WTC11 (cell line): ENCODE measurements around the gene OTULIN. TPM values are rescaled to one million over a fixed set of nuclear protein-coding genes. Genes with fewer than 3 reads are reported as not detected.

Source experiments
- ATAC-seq: fragments of 200-7000 bp; cut with Tn5 transposase; 2 replicates; pipeline ENCODE4 v1.10.0; 2021; ENCODE audit warnings: mild to moderate bottlenecking, moderate library complexity
- CTCF ChIA-PET: fragments of 300-600 bp; sonication (Branson Sonifier 250); formaldehyde crosslinking; loops from one replicate; lab custom pipeline; 2021; ENCODE audit warnings: antibody characterized with exemption; lab: Charles Lee
- POLR2A ChIA-PET: fragments of 350-600 bp; sonication (Branson Sonifier 250); formaldehyde crosslinking; loops from one replicate; lab custom pipeline; 2021; ENCODE audit warnings: antibody characterized with exemption; lab: Charles Lee
- DNase-seq: peaks from one replicate; pipeline ENCODE4 v3.0.0; 2021; ENCODE audit warnings: low spot score
- H3K27ac Mint-ChIP-seq: 2 replicates; pipeline ENCODE4 v1.8.0; 2021; ENCODE audit warnings: mixed read lengths
- H3K27me3 Mint-ChIP-seq: 2 replicates; pipeline ENCODE4 v1.8.0; 2021; ENCODE audit warnings: low read depth, mild to moderate bottlenecking, moderate library complexity, mixed read lengths
- H3K36me3 Mint-ChIP-seq: 2 replicates; pipeline ENCODE4 v1.8.0; 2021; ENCODE audit warnings: mixed read lengths
- H3K4me1 Mint-ChIP-seq: 2 replicates; pipeline ENCODE4 v1.8.0; 2022; ENCODE audit warnings: mixed read lengths
- H3K4me3 Mint-ChIP-seq: 2 replicates; pipeline ENCODE4 v1.8.0; 2021; ENCODE audit warnings: mild to moderate bottlenecking, moderate library complexity, mixed read lengths
- H3K9me3 Mint-ChIP-seq: 2 replicates; pipeline ENCODE4 v1.8.0; 2021; ENCODE audit warnings: mixed read lengths
- E2F5 ChIP-seq: sonication (generic); formaldehyde crosslinking; IDR thresholded peaks from 2 replicates; pipeline ENCODE4 v1.8.1; 2022; ENCODE audit warnings: mild to moderate bottlenecking, moderate library complexity, missing genetic modification reagents
- ERG ChIP-seq: fragments of 250-450 bp; sonication (Bioruptor Pico); IDR thresholded peaks from 2 replicates; pipeline ENCODE4 v1.8.0; 2021; ENCODE audit warnings: mild to moderate bottlenecking
- FOXK1 ChIP-seq: sonication (generic); formaldehyde crosslinking; IDR thresholded peaks from 2 replicates; pipeline ENCODE4 v1.8.0; 2022; ENCODE audit warnings: mild to moderate bottlenecking, moderate library complexity, missing genetic modification reagents
- KAT7 ChIP-seq: sonication (generic); formaldehyde crosslinking; IDR thresholded peaks from 2 replicates; pipeline ENCODE4 v1.8.1; 2023; ENCODE audit warnings: missing genetic modification reagents, mild to moderate bottlenecking, borderline replicate concordance
- MLX ChIP-seq: sonication (generic); formaldehyde crosslinking; IDR thresholded peaks from 2 replicates; pipeline ENCODE4 v1.8.1; 2023; ENCODE audit warnings: mild to moderate bottlenecking, missing genetic modification reagents, moderate library complexity
- MXD4 ChIP-seq: fragments of 250-450 bp; sonication (Bioruptor Pico); IDR thresholded peaks from 2 replicates; pipeline ENCODE4 v1.8.0; 2021; ENCODE audit warnings: mild to moderate bottlenecking, moderate library complexity, borderline replicate concordance
- USF2 ChIP-seq: sonication (generic); formaldehyde crosslinking; IDR thresholded peaks from 2 replicates; pipeline ENCODE4 v1.8.1; 2023; ENCODE audit warnings: mild to moderate bottlenecking, missing genetic modification reagents, moderate library complexity
- ZNF219 ChIP-seq: sonication (generic); formaldehyde crosslinking; IDR thresholded peaks from 2 replicates; pipeline ENCODE4 v1.8.0; 2023; ENCODE audit warnings: missing genetic modification reagents, mild to moderate bottlenecking, borderline replicate concordance
- ZNF317 ChIP-seq: sonication (generic); formaldehyde crosslinking; IDR thresholded peaks from 2 replicates; pipeline ENCODE4 v1.8.1; 2023; ENCODE audit warnings: low read depth, mild to moderate bottlenecking, moderate library complexity, missing genetic modification reagents, borderline replicate concordance
- total RNA-seq: library from RNA; stranded (reverse); gene quantifications from 3 replicates; pipeline ENCODE4 v1.2.3, GENCODE V29; 2021
- TF ChIP-seq, protein P1 (sequence below): sonication (generic); formaldehyde crosslinking; IDR thresholded peaks from 2 replicates; pipeline ENCODE4 v1.8.0; 2023; ENCODE audit warnings: mild to moderate bottlenecking, missing genetic modification reagents
- TF ChIP-seq, protein P2 (sequence below): sonication (generic); formaldehyde crosslinking; IDR thresholded peaks from 2 replicates; pipeline ENCODE4 v1.8.1; 2023; ENCODE audit warnings: mild to moderate bottlenecking, moderate library complexity, missing genetic modification reagents
- TF ChIP-seq, protein P3 (sequence below): sonication (generic); formaldehyde crosslinking; IDR thresholded peaks from 2 replicates; pipeline ENCODE4 v1.8.0; 2022; ENCODE audit warnings: mild to moderate bottlenecking, missing genetic modification reagents
- TF ChIP-seq, protein P4 (sequence below): sonication (generic); formaldehyde crosslinking; IDR thresholded peaks from 2 replicates; pipeline ENCODE4 v1.8.0; 2022; ENCODE audit warnings: mild to moderate bottlenecking, missing genetic modification reagents

OTULIN gene
- total RNA-seq, 1 experiment from 2014 or later: 25.0 TPM

DNA sequence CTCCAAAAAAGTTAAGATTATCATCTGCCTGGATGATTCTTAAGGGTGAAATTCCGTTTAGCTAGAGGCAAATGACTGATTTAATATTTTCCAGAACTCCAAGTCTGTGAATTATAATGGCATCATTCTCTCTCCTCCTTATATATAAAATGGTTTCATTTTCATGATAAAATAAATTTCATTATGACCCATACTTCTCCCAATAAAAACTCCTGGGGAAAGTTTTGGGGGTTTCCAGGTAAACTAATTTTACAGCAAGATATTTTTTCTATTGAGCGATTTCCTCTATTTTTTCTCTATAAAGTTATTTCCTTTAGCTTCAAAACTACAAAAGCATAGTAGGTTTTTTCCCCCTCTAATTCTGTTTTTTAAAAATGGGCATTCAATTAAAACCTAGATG lies 7.6 kb upstream of the OTULIN start (continued):
- TF ChIP-seq, protein P1, sequence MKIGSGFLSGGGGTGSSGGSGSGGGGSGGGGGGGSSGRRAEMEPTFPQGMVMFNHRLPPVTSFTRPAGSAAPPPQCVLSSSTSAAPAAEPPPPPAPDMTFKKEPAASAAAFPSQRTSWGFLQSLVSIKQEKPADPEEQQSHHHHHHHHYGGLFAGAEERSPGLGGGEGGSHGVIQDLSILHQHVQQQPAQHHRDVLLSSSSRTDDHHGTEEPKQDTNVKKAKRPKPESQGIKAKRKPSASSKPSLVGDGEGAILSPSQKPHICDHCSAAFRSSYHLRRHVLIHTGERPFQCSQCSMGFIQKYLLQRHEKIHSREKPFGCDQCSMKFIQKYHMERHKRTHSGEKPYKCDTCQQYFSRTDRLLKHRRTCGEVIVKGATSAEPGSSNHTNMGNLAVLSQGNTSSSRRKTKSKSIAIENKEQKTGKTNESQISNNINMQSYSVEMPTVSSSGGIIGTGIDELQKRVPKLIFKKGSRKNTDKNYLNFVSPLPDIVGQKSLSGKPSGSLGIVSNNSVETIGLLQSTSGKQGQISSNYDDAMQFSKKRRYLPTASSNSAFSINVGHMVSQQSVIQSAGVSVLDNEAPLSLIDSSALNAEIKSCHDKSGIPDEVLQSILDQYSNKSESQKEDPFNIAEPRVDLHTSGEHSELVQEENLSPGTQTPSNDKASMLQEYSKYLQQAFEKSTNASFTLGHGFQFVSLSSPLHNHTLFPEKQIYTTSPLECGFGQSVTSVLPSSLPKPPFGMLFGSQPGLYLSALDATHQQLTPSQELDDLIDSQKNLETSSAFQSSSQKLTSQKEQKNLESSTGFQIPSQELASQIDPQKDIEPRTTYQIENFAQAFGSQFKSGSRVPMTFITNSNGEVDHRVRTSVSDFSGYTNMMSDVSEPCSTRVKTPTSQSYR: no peak
- TF ChIP-seq, protein P2, sequence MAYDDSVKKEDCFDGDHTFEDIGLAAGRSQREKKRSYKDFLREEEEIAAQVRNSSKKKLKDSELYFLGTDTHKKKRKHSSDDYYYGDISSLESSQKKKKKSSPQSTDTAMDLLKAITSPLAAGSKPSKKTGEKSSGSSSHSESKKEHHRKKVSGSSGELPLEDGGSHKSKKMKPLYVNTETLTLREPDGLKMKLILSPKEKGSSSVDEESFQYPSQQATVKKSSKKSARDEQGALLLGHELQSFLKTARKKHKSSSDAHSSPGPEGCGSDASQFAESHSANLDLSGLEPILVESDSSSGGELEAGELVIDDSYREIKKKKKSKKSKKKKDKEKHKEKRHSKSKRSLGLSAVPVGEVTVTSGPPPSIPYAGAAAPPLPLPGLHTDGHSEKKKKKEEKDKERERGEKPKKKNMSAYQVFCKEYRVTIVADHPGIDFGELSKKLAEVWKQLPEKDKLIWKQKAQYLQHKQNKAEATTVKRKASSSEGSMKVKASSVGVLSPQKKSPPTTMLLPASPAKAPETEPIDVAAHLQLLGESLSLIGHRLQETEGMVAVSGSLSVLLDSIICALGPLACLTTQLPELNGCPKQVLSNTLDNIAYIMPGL (CRISPR knock-in tag): no peak
- no peak for TF ChIP-seq E2F5 (CRISPR knock-in tag)

GRCh38 chr5:14659821-14660607 lies 4.5 kb upstream of the OTULIN start:
- H3K9me3 Mint-ChIP-seq: 0 out of 2 replicates have a peak, but pooled peaks cover 3% of the 10 kb centered on the region
- POLR2A ChIA-PET: no interaction called here
- H3K27me3 Mint-ChIP-seq: peaks cover 27% of the 10 kb centered on the region
- H3K27ac Mint-ChIP-seq: no peak overlapping the region
- DNase-seq (no peak), ATAC-seq (no peak)
- CTCF ChIA-PET: interaction anchor here (1.5 to 1.6 kb wide), 2 partner anchors 11 to 13 kb away, joined by 3 to 5 read pairs; no protein-coding TSS in a partner anchor
- H3K4me3 Mint-ChIP-seq: no peak overlapping the region
- TF ChIP-seq, protein P3, sequence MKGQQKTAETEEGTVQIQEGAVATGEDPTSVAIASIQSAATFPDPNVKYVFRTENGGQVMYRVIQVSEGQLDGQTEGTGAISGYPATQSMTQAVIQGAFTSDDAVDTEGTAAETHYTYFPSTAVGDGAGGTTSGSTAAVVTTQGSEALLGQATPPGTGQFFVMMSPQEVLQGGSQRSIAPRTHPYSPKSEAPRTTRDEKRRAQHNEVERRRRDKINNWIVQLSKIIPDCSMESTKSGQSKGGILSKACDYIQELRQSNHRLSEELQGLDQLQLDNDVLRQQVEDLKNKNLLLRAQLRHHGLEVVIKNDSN (CRISPR knock-in tag): no peak
- TF ChIP-seq, protein P4, sequence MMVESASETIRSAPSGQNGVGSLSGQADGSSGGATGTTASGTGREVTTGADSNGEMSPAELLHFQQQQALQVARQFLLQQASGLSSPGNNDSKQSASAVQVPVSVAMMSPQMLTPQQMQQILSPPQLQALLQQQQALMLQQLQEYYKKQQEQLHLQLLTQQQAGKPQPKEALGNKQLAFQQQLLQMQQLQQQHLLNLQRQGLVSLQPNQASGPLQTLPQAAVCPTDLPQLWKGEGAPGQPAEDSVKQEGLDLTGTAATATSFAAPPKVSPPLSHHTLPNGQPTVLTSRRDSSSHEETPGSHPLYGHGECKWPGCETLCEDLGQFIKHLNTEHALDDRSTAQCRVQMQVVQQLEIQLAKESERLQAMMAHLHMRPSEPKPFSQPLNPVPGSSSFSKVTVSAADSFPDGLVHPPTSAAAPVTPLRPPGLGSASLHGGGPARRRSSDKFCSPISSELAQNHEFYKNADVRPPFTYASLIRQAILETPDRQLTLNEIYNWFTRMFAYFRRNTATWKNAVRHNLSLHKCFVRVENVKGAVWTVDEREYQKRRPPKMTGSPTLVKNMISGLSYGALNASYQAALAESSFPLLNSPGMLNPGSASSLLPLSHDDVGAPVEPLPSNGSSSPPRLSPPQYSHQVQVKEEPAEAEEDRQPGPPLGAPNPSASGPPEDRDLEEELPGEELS (CRISPR knock-in tag): no peak
- TF ChIP-seq FOXK1 (CRISPR knock-in tag): no peak
- TF ChIP-seq ZNF219: no peak
- no peak for TF ChIP-seq ERG
- no peak for TF ChIP-seq ZNF317
- no peak for TF ChIP-seq MXD4 (CRISPR knock-in tag)
- no peak for TF ChIP-seq USF2
- no peak for TF ChIP-seq KAT7
- no peak for TF ChIP-seq MLX (CRISPR knock-in tag)
- peaks cover 6% of the 10 kb centered on the region for H3K4me1 Mint-ChIP-seq
- no peaks in the 10 kb centered on the region for H3K36me3 Mint-ChIP-seq
